ENCODE data around the gene OR5K4. TPM values are rescaled to one million over a fixed set of nuclear protein-coding genes. Genes with fewer than 3 reads are reported as not detected.

OR5K4 gene
- total RNA-seq, 1 donor from 2014 or later: not detected

DNA sequence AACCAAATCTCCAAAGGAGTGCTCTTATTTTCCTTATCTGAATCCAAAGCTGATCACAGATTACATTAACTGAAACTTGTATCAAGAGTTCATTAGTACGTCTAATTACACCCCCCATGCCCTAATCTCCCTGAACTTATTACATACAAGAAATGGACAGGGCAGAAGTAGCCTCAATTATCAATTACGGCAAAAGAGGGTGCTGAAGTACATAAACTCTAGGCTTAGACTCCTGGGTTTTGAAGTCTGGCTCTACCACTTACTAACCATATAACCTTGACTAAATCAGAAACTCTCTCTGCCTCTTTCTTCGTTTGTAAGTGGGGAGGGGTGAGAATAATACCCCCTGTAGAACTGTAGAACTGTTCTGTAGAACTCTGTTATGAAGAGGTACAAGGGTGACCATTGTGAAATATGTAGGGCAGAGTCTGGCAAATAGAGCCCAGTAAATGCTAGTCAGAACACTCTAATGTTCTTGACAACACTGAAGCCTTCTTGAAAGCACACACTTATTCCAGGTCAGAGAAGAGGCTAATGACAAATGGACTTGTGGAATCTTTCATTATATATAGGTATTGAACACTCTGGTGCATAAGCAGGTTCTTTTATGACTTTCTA lies 19.6 kb upstream of the OR5K4 start:
- Mint-ChIP-seq H3K4me3 (ENCODE audit: unreplicated experiment) (no peak overlapping the region), H3K36me3 (ENCODE audit: low read depth) (no peaks in the 10 kb centered on the region), H3K9me3 (ENCODE audit: low read depth) (no peaks in the 10 kb centered on the region), H3K4me1 (ENCODE audit: low read depth) (no peaks in the 10 kb centered on the region), H3K27ac (ENCODE audit: unreplicated experiment) (no peak overlapping the region), H3K27me3 (ENCODE audit: low read depth) (peaks cover 52% of the 10 kb centered on the region)
- TF ChIP-seq, protein P1, sequence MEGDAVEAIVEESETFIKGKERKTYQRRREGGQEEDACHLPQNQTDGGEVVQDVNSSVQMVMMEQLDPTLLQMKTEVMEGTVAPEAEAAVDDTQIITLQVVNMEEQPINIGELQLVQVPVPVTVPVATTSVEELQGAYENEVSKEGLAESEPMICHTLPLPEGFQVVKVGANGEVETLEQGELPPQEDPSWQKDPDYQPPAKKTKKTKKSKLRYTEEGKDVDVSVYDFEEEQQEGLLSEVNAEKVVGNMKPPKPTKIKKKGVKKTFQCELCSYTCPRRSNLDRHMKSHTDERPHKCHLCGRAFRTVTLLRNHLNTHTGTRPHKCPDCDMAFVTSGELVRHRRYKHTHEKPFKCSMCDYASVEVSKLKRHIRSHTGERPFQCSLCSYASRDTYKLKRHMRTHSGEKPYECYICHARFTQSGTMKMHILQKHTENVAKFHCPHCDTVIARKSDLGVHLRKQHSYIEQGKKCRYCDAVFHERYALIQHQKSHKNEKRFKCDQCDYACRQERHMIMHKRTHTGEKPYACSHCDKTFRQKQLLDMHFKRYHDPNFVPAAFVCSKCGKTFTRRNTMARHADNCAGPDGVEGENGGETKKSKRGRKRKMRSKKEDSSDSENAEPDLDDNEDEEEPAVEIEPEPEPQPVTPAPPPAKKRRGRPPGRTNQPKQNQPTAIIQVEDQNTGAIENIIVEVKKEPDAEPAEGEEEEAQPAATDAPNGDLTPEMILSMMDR (IDR thresholded peaks at IDR 0.05): no peak
- DNase-seq (ENCODE audit: low spot score): no peak

DNA sequence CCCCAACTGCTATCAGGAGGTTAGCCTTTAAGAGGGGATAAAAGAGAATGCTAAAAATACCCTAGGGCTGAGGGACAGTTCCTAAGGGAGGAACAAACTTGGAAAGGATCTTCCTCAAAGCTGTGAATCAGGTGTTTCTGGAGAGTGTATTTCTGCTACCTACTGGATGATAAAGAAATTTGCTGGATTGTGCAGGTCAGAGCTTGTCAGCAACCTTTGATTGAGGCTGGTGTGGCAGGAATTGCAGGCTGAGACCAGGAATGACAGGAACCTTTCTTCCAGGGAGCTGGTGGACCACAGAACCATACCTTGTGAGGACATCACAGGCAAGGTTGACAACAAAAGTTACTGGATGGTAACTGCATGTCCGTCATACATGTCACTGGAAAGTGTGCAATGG lies 14.6 kb upstream of the OR5K4 start:
- H3K27me3 Mint-ChIP-seq (ENCODE audit: low read depth): peaks cover 31% of the 10 kb centered on the region
- TF ChIP-seq, protein P1 (IDR thresholded peaks at IDR 0.05): no peak
- DNase-seq (ENCODE audit: low spot score): no peak
- H3K36me3 Mint-ChIP-seq (ENCODE audit: low read depth): no peaks in the 10 kb centered on the region
- H3K4me3 Mint-ChIP-seq (ENCODE audit: unreplicated experiment): no peak overlapping the region
- no peaks in the 10 kb centered on the region for H3K4me1 Mint-ChIP-seq (ENCODE audit: low read depth)
- H3K9me3 Mint-ChIP-seq (ENCODE audit: low read depth): no peaks in the 10 kb centered on the region
- no peak overlapping the region for H3K27ac Mint-ChIP-seq (ENCODE audit: unreplicated experiment)

DNA sequence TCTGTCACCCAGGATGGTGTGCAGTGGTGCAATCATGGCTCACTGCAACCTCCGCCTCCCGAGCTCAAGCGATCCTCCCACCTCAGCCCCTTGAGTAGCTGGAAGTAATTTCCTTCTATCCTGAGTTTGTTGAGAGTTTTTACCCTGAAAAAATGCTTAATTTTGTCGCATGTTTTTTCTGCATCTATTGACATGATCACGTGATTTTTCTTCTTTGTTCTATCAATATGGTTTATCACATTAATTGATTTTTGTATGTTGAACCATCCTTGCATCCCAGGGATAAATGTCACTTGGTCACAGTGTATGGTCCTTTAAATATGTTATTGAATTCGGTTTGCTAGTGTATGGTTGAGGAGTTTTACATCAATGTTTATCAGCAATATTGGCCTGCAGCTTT lies 11.9 kb upstream of the OR5K4 start:
- Mint-ChIP-seq H3K27me3 (ENCODE audit: low read depth) (peaks cover 25% of the 10 kb centered on the region), H3K27ac (ENCODE audit: unreplicated experiment) (no peak overlapping the region), H3K9me3 (ENCODE audit: low read depth) (no peaks in the 10 kb centered on the region), H3K36me3 (ENCODE audit: low read depth) (no peaks in the 10 kb centered on the region), H3K4me3 (ENCODE audit: unreplicated experiment) (no peak overlapping the region), H3K4me1 (ENCODE audit: low read depth) (no peaks in the 10 kb centered on the region)
- TF ChIP-seq, protein P1 (IDR thresholded peaks at IDR 0.05): no peak
- DNase-seq (ENCODE audit: low spot score): no peak

DNA sequence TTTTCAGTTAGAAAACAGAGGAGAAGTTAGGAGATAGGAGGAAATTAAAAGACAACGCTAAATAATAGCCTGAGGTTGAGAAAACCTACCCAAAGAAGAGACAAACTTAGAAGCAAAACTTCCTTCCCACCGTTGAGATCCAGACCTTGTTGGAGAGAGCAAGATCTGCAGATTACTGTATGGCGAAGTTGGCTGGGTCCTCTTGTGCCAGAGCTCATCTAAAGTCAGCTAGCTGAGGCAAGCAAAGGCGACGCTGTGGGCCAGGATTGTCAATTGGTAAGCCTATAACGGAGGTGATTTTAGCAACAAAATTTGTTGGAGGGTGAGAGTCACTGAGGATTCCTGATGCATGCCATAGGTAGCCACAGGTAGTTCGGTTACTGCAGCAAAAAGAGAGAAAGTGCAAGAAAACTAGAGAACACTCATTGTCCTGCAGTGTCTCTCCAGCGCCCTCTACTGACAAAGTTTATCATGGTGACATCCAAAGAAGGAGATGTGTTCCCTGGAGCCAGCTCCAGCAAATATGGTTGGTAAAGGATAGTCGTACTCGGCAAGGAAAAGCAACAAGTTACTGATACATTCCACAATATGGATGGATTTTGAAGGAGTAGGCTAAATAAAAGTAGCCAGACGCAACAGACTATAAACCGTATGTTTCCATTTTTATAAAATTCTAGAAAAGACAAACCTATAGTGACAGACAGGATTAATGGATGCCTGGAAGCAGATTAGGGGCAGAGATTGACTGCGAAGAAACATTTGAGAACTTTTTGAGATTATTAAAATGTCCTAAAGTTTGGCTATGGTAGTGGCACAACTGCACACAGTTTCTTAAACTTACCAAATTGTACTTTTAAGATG lies 9.8 kb upstream of the OR5K4 start:
- DNase-seq (ENCODE audit: low spot score): no peak
- H3K27me3 Mint-ChIP-seq (ENCODE audit: low read depth): peaks cover 22% of the 10 kb centered on the region
- H3K9me3 Mint-ChIP-seq (ENCODE audit: low read depth): no peaks in the 10 kb centered on the region
- H3K4me3 Mint-ChIP-seq (ENCODE audit: unreplicated experiment): no peak overlapping the region
- H3K36me3 Mint-ChIP-seq (ENCODE audit: low read depth): no peaks in the 10 kb centered on the region
- no peak overlapping the region for H3K27ac Mint-ChIP-seq (ENCODE audit: unreplicated experiment)
- TF ChIP-seq, protein P1 (IDR thresholded peaks at IDR 0.05): peak; percentile 66
- no peaks in the 10 kb centered on the region for H3K4me1 Mint-ChIP-seq (ENCODE audit: low read depth)

DNA sequence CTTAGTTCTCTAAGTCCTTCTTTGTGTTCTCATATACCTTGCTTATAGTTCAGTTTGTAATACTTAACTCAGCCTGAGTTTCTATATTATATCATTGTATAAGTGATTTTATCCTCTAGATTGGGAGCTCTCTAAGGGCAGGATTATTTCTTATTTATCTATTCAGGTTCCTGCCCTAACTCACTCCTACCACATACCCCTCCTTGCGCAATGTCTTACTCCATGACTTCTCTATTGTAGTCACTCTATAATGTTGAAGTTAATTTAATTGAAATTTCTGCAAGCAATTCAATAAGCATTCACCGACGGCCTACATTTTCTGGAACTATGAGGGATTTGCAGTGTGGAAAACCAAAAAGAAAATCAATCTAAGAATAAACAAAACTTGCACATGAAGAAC lies 3.6 kb upstream of the OR5K4 start:
- TF ChIP-seq, protein P1 (IDR thresholded peaks at IDR 0.05): no peak
- H3K4me3 Mint-ChIP-seq (ENCODE audit: unreplicated experiment): no peak overlapping the region
- no peaks in the 10 kb centered on the region for H3K4me1 Mint-ChIP-seq (ENCODE audit: low read depth)
- H3K27me3 Mint-ChIP-seq (ENCODE audit: low read depth): peaks cover 25% of the 10 kb centered on the region
- DNase-seq (ENCODE audit: low spot score): no peak
- no peaks in the 10 kb centered on the region for H3K36me3 Mint-ChIP-seq (ENCODE audit: low read depth)
- no peaks in the 10 kb centered on the region for H3K9me3 Mint-ChIP-seq (ENCODE audit: low read depth)
- H3K27ac Mint-ChIP-seq (ENCODE audit: unreplicated experiment): no peak overlapping the region
